Common myeloid progenitor, CD34-positive (primary cell): ENCODE measurements around the gene GBA3.

Source experiments
- CTCF ChIA-PET: fragments of 350-600 bp; sonication (Branson Sonifier 250); formaldehyde crosslinking; loops from one replicate; lab custom pipeline; 2021; ENCODE audit warnings: antibody characterized with exemption; lab: Charles Lee
- POLR2A ChIA-PET: fragments of 350-600 bp; sonication (Branson Sonifier 250); formaldehyde crosslinking; loops from one replicate; lab custom pipeline; 2021; ENCODE audit warnings: antibody characterized with exemption; lab: Charles Lee
- DNase-seq, 3 donors: peaks; one replicate each; pipeline versions ENCODE4 v3.0.0 to v3.0.0-alpha.2; 2013
- H3K27ac ChIP-seq, 2 experiments: 1 replicate in 1 of 2; 2 replicates in 1 of 2; pipeline ENCODE4 v1.7.0; 2013; ENCODE audit warnings: inconsistent platforms in 2 of 2, low read length in 2 of 2, mild to moderate bottlenecking in 2 of 2, low read depth in 1 of 2, moderate library complexity in 1 of 2; ENCODE audit not compliant: severe bottlenecking in 2 of 2, insufficient read depth in 1 of 2, poor library complexity in 1 of 2
- H3K27me3 ChIP-seq, 5 experiments: replicated peaks in 2 of 5; 1 replicate in 3 of 5; 2 replicates in 2 of 5; pipeline versions ENCODE4 v1.6.1 to v1.7.0; 2013; ENCODE audit warnings: low read length in 4 of 5, mild to moderate bottlenecking in 2 of 5, moderate library complexity in 2 of 5, inconsistent platforms in 1 of 5; ENCODE audit not compliant: insufficient read depth in 5 of 5, control insufficient read depth in 4 of 5
- H3K36me3 ChIP-seq, 4 experiments: 1 replicate in 2 of 4; 2 replicates in 2 of 4; pipeline versions ENCODE4 v1.6.1 to v1.7.0; 2013; ENCODE audit warnings: low read length in 3 of 4, control low read depth in 1 of 4, mild to moderate bottlenecking in 1 of 4; ENCODE audit not compliant: control insufficient read depth in 4 of 4, insufficient read depth in 4 of 4
- H3K4me1 ChIP-seq, 4 experiments: 1 replicate in 3 of 4; 2 replicates in 1 of 4; pipeline versions ENCODE4 v1.6.1 to v1.7.1; 2013; ENCODE audit warnings: low read length in 3 of 4, mild to moderate bottlenecking in 3 of 4, control low read depth in 1 of 4, inconsistent platforms in 1 of 4, moderate library complexity in 1 of 4; ENCODE audit not compliant: control insufficient read depth in 4 of 4, insufficient read depth in 4 of 4; ENCODE audit errors: control extremely low read depth in 1 of 4
- H3K4me3 ChIP-seq, 7 experiments: 1 replicate in 4 of 7; 2 replicates in 3 of 7; pipeline versions ENCODE4 v1.5.1 to v1.7.0; 2013; ENCODE audit warnings: mild to moderate bottlenecking in 7 of 7, low read length in 6 of 7, moderate library complexity in 6 of 7, inconsistent platforms in 2 of 7, low read depth in 2 of 7, control low read depth in 1 of 7; ENCODE audit not compliant: insufficient read depth in 4 of 7, control insufficient read depth in 1 of 7; ENCODE audit errors: extremely low read depth in 1 of 7
- H3K9me3 ChIP-seq, 5 experiments: 1 replicate in 4 of 5; 2 replicates in 1 of 5; pipeline versions ENCODE4 v1.6.1 to v1.7.1; 2013; ENCODE audit warnings: low read length in 4 of 5, mild to moderate bottlenecking in 2 of 5, inconsistent platforms in 1 of 5, low read depth in 1 of 5, moderate library complexity in 1 of 5; ENCODE audit not compliant: control insufficient read depth in 4 of 5, insufficient read depth in 2 of 5; ENCODE audit errors: control extremely low read depth in 1 of 5
- whole genome bisulfite sequencing: methylation state at CpG from one replicate; pipeline ENCODE4 v1.1.5; 2013; ENCODE audit not compliant: insufficient coverage; 5-methylcytosine and 5-hydroxymethylcytosine counted together

GBA3 gene

DNA sequence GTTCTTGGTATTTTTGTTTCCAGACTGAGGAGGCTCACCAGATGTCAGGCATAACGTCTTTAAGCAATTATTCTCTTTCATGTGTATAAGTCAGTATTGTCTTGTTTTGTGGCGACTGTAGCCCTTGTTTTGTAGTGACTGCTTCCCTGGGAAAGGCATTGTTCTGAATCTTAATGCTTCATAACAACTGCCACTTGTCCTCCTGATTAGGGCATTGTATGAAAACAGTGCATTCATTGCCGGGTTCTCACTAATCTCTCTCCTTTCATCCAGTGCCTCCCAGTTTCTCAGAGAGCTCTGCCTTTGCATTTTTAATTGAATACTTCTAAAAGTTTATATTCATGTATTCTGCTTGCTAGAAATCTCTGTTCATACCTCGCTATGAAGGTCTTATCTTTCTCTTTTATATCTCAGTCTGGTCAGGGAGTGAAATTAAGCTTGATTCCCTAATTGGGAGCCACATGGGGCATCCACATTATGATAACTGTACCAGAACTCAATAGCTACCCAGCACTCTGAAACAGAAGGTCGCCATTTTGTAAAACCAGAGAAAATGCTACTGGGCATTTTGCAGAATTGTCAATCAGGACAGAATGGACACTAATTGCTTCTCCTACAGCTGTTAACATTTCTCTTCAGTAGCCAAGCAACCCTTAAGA lies 149.8 kb downstream of the GBA3 start:
- WGBS: 86% methylated on average over 1 of the region's 5 CpGs
- H3K9me3 ChIP-seq: no peaks in the 10 kb centered on the region
- no peaks in the 10 kb centered on the region for H3K36me3 ChIP-seq
- H3K27me3 ChIP-seq: no peaks in the 10 kb centered on the region
- CTCF ChIA-PET: no interaction called here
- H3K4me3 ChIP-seq: no peak overlapping the region
- DNase-seq: no peak
- POLR2A ChIA-PET: no interaction called here
- no peak overlapping the region for H3K27ac ChIP-seq
- no peaks in the 10 kb centered on the region for H3K4me1 ChIP-seq

DNA sequence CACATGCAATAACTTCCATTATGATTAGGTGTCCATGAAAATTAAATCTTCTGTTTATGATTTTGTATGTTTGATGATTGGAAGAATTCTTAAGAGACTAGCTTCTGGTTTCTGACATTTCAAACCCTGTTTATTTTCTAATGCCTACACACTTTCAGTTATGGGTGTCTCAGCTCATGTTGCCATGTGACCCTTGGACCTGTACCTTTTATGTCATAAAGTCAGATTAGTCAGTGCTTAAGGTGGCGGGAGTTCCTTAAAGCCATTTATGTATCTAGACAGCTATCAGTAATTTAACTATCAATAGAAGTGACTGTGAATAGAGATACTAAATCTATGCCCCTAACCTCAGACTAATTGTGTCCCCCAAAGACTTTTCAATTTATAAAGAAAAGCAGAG lies 155.6 kb downstream of the GBA3 start:
- Histone ChIP-seq H3K27ac (no peak overlapping the region), H3K36me3 (no peaks in the 10 kb centered on the region), H3K4me3 (no peak overlapping the region), H3K9me3 (no peaks in the 10 kb centered on the region), H3K27me3 (no peaks in the 10 kb centered on the region), H3K4me1 (no peaks in the 10 kb centered on the region)
- no CpG with 5 or more reads among the region's 1 CpG for WGBS
- POLR2A ChIA-PET: no interaction called here
- DNase-seq: no peak
- CTCF ChIA-PET: interaction anchor here (1.0 kb wide), 1 partner anchor 1523 kb away, joined by 3 read pairs; no protein-coding TSS in a partner anchor

DNA sequence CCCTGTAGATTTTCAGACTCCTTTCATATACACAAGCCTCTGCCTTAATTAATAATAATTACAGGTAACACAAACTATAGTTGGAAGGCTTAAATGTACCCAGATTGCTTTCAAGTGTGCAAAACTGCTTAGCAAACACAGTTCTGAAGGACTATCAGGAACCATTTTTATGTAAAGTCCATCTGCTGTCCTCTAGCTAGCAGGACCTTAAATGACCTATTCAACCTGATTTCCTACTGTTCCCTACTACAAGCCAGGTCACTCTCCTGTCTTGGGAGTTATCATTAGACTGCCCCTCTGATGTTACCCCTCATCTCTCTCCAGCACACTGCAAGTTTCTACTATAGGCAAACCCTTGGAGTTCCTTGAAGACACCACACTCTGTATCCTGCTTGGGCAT lies 157.3 kb downstream of the GBA3 start:
- no peaks in the 10 kb centered on the region for H3K9me3 ChIP-seq
- H3K4me3 ChIP-seq: no peak overlapping the region
- H3K27ac ChIP-seq: no peak overlapping the region
- no peaks in the 10 kb centered on the region for H3K4me1 ChIP-seq
- DNase-seq: no peak
- no peaks in the 10 kb centered on the region for H3K27me3 ChIP-seq
- ChIA-PET CTCF (no interaction called here), POLR2A (no interaction called here)
- H3K36me3 ChIP-seq: no peaks in the 10 kb centered on the region

DNA sequence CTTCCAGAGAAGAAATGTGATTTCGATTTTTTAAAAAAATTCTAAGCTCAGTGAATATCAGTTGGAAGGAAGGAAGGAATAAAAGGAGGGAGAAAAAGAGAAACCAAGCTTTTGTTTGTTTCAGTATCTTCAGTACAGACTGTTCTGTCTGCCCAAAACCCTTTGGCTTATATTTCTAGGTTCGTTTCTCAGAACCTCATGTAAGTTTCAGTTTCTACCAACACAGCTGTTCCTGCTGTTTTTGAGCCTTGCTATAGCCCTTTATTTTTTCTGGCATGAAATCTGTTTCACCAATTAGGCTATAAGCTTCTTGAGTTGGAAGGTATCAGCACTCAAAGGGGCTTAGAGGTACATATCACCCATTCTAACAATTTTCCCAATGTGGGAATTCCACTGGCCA lies 157.9 kb downstream of the GBA3 start:
- ChIA-PET POLR2A (no interaction called here), CTCF (no interaction called here)
- no peaks in the 10 kb centered on the region for H3K4me1 ChIP-seq
- H3K27me3 ChIP-seq: no peaks in the 10 kb centered on the region
- no peak overlapping the region for H3K4me3 ChIP-seq
- no peak for DNase-seq
- WGBS: 100% methylated on average over 1 of the region's 2 CpGs
- no peak overlapping the region for H3K27ac ChIP-seq
- no peaks in the 10 kb centered on the region for H3K9me3 ChIP-seq
- H3K36me3 ChIP-seq: no peaks in the 10 kb centered on the region

DNA sequence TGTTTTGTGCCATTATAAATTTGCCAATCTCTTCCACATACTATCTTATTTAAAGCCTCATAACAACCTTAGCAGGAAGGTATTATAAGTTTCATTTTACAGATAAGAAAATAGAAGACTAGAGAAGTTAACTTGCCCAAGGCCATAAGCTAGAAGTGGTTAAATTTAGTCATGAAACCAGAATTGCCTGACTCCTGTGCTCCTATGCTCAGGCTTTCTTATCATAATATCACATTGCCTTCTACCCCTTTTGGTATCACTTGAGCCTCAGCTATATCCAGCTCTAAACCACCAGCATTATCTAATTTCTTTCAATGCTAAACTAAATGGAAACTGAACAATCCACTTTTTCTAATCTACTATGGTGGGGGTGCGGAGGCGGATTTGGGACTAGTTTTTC lies 164.7 kb downstream of the GBA3 start:
- Histone ChIP-seq H3K9me3 (no peaks in the 10 kb centered on the region), H3K36me3 (no peaks in the 10 kb centered on the region), H3K27me3 (no peaks in the 10 kb centered on the region), H3K27ac (no peak overlapping the region), H3K4me3 (no peak overlapping the region), H3K4me1 (no peaks in the 10 kb centered on the region)
- POLR2A ChIA-PET: no interaction called here
- CTCF ChIA-PET: no interaction called here
- no peak for DNase-seq
- WGBS: 95% methylated on average over 2 of the region's 2 CpGs

DNA sequence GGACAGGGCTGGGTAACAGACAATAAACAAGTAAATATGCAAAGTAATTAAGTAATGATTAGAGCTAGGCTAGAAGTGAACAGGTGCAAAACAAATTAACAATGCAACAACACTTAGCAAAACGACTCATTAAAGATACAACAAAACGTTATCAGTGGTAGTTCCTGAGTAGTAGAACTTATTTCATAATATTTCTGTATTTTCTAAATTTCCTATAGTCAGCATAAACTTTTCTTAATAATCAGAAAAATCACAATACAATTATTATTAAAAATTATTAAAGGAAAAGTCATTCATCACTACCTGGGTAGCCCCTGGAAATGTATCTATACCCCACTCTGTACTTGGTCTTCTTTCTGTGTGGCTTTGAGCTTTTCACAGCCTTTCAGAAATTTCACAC lies 166.6 kb downstream of the GBA3 start:
- no peaks in the 10 kb centered on the region for H3K36me3 ChIP-seq
- H3K4me1 ChIP-seq: no peaks in the 10 kb centered on the region
- no peak overlapping the region for H3K4me3 ChIP-seq
- no peak overlapping the region for H3K27ac ChIP-seq
- POLR2A ChIA-PET: no interaction called here
- CTCF ChIA-PET: no interaction called here
- WGBS: no CpG with 5 or more reads among the region's 2 CpGs
- no peaks in the 10 kb centered on the region for H3K27me3 ChIP-seq
- no peaks in the 10 kb centered on the region for H3K9me3 ChIP-seq
- DNase-seq: no peak
